GM18499 (cell line): ENCODE data around the gene RNF168.

Experiments
- ATAC-seq: cut with Tn5 transposase; IDR thresholded peaks from one replicate; pipeline ENCODE4 v1.9.1; 2021; ENCODE audit warnings: moderate number of reproducible peaks; ENCODE audit not compliant: insufficient read depth, unreplicated experiment

RNF168 gene

DNA sequence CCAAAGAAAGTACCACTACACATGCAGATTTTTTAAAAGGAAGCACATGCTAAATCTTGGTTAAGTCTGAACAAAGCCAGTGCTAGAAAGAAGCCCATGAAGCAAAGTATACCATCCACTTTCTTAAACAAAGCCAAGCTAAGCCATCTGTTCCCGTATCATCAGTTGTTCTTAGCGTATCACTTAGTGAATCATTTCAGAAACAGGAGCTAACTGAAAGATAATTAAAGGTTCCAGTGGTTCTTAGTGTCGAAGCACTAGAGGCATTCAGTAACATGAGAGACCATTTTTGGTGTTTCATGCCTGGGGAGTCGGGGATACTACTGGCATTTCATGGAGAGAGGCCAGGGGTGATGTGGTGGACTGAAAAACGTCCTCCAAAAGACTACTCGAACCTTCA is 84.2 kb downstream of the RNF168 start:
- ATAC-seq, result no peak
